Measurements from ENCODE around the gene IRF6.
"Not testable (repeated sequence)": the region's sequence is repeated elsewhere in the genome, so short reads cannot be mapped to it uniquely, and the experiment has no call there.

The IRF6 gene

DNA sequence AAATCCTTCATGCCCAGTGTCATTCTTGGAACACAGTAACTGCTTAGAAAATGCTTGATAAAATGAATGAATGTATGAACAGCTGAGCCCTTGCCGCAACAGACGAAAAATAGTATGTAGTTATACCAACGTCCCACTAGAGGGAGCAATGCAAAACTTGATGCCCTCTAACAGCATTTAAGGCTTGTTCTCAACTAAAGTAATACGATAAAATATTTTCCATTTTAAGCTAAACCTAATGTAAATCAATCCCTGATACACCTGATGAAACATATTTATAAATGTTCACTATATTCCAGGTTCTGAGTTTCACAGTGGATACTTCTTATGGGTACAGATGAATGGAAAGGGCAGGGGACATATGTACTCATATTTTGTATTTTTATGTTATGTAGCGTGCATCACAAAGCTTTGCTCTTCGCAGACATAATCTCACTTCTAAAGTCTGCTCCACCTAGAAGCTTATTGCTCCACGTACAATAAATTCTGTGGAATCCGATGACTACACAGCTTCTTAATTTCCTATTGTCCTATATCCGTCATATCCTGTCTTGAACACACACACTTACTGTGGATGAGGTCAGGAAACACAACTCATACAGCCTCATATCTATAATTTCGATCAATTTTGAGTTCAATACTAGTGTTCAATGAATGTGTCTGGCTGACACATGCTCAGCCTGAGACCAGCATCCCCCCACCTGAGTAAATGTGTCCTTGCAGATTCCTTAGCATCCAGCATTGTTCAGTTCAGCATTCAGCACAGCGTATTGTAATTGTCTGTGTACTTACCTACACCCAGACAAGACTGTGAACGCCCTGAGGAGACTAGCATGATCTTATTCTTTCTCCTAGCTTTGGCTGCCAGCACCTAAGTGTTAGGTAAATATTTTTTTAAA is 17.4 kb upstream of the IRF6 start:
- DNase-seq (ENCODE audit: low read depth), result no peak

GRCh38 chr1:209822706-209823105 is 16.8 kb upstream of the IRF6 start:
- no peak for DNase-seq (ENCODE audit: low read depth)

GRCh38 chr1:209820986-209821385 is 15.0 kb upstream of the IRF6 start:
- DNase-seq (ENCODE audit: low read depth), result no peak

- no peak for DNase-seq (ENCODE audit: low read depth)
These were observed 13.1 kb upstream of the IRF6 start for GRCh38 chr1:209819058-209819457.

GRCh38 chr1:209817691-209818090 is 11.7 kb upstream of the IRF6 start:
- no peak for DNase-seq (ENCODE audit: low read depth)

DNA sequence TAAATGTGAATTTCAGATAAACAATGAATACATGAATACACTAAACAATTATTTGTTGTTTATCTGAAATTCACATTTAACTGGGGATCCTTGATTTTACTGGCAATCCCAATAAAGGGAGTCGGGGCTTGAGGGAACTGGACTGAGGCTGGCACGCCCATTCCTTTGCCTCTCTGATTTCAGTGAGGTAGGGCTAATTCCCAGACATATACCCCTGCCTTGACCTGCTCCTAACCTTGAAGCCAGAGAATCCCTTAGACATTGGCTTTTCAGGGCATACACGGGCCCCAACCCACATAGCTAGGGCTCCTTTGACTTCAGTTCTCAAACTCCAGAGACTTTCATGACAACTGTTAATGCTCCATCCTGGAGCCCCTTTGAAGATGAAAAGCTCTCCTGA is 11.0 kb upstream of the IRF6 start:
- DNase-seq (ENCODE audit: low read depth), result no peak

GRCh38 chr1:209815931-209816341 is 10.0 kb upstream of the IRF6 start:
- DNase-seq (ENCODE audit: low read depth), result no peak

GRCh38 chr1:209815490-209815889 is 9.5 kb upstream of the IRF6 start:
- no peak for DNase-seq (ENCODE audit: low read depth)

DNA sequence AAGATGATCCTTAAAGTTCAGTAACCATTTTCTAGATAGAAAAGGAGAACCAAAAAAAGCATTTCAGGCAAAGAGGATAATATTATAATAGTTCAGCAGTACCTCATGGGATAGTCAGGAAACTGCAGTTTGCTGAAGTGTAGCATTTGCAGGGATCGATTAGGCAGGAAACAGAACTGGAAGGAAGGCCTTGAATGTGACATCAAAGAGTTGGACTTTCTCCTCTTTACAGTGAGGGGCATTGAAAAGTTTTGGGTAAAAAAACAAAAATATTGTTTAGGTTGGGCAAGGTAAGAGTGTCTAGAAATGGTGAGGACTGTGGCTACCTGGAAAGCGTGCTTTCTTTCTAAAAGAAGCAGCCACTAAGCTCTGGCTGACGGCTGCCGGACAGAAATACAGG is 8.0 kb upstream of the IRF6 start:
- no peak for DNase-seq (ENCODE audit: low read depth)

DNA sequence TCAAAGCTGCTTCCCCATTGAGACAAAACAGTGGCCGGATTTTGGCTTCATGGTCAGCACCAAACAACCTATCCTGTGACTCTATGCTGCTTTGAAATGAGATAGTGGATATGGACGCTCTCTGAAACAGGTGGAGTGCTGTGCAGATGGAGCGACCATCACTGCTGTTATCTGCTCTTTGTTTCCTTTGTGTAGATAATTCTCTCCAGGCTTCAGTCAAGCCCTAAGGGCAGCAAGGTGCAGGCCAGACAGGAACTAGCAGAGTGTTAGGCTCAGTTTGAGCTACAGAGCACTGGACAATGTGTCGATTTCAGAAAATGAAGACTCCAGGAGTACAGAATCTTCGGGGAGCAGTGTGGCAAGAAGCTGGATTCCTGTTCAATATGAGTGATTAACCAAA is 4.8 kb upstream of the IRF6 start:
- DNase-seq (ENCODE audit: low read depth), result no peak

DNA sequence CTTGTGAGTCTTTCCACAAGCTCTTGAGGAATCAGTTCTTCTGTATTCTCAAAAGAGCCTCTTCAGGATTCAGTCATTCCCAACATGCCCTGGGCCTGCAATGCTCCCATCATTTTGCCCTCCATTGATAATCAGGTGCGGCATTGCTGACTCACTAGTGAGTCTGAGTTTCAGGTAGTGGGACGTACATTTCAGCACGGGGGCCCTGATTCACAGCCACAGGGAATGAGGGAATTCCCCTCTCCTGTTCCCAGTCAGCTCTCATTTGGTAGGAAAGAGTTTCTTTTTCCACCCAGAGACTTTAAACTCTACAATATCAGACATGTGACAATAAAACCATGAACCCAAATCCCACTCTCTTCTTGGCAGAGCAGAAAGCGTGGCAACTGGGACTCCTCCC is 3.7 kb upstream of the IRF6 start:
- DNase-seq (ENCODE audit: low read depth), result no peak

GRCh38 chr1:209808059-209808581 is 2.2 kb upstream of the IRF6 start:
- no peak for DNase-seq (ENCODE audit: low read depth)

GRCh38 chr1:209807509-209807908 is 1.6 kb upstream of the IRF6 start:
- DNase-seq (ENCODE audit: low read depth), result no peak

DNA sequence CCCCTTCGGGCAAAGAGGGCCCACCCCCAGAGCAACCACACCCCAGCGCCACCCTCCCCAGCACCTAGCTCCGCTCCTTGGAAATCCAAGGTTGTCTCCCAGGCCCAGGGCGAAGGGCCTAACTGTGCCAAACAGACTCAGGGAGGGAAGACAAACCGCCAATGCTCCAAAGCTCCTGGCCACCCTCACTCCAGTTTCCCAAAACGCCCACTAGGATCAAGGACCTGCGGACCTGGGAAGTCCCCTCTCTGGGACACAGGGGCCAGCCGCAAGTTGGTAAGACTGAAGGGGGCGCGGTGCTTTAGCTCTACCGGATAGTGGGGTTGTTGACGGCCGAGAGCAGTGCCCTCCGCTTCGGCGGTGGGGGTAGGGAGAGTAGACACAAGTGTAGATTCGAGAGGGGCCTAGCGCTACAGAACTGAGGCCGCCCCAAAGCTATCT is 581 bp downstream of the IRF6 start:
- DNase-seq (ENCODE audit: low read depth), result no peak

- DNase-seq (ENCODE audit: low read depth), result no peak
These were observed 2.4 kb downstream of the IRF6 start for GRCh38 chr1:209803568-209803967.

- DNase-seq (ENCODE audit: low read depth), result no peak
These were observed 3.2 kb downstream of the IRF6 start for GRCh38 chr1:209802780-209803152.

GRCh38 chr1:209802117-209802779 is 3.7 kb downstream of the IRF6 start:
- DNase-seq (ENCODE audit: low read depth), result no peak

- DNase-seq (ENCODE audit: low read depth), result no peak
These were observed 4.7 kb downstream of the IRF6 start for GRCh38 chr1:209800984-209801834.

DNA sequence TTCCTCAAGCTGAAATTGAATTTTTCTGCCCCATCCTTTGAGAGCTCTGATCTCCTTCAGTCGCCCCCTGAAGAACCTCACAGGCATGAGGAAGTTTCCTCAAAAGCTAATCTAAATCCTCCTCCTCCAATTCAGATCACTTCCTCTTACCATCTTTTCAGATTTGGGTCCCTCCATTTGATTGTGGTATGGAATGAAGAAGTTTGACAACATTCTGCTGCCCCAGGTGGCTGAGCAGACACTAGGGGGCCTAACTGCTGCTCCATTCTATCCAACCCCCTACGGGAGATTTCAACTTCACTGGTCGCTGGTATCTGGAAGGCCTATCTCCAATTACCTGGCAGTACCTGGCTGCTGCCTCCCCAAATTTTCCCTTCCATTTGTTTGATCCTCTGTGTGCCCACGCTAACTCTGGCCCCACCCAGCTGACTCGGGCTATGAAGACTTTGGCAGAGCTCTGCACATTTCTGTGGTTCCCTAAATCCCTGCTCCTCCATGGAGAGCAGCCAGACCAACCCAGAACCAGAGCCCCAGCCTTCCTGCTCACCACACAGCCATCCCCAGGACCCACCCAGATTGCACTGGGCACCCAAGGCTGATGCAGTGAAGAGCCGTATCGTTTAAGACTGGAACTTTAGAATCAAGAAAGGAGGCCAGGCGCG is 7.8 kb downstream of the IRF6 start:
- DNase-seq (ENCODE audit: low read depth), result no peak

DNA sequence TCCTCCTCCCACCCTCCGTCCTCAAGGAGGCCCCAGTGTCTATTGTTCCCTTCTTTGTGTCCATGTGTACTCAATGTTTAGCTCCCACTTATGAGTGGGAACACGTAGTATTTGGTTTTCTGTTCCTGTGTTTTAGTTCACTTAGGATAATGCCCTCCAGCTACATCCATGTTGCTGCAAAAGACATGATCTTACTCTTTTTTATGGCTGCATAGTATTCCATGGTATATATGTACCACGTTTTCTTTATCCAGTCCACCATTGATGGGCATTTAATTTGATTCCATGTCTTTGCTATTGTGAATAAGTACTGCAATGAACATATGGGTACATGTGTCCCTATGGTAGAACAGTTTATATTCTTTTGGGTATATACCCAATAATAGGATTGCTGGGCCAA is 12.2 kb downstream of the IRF6 start:
- not testable (repeated sequence) for DNase-seq (ENCODE audit: low read depth)

DNA sequence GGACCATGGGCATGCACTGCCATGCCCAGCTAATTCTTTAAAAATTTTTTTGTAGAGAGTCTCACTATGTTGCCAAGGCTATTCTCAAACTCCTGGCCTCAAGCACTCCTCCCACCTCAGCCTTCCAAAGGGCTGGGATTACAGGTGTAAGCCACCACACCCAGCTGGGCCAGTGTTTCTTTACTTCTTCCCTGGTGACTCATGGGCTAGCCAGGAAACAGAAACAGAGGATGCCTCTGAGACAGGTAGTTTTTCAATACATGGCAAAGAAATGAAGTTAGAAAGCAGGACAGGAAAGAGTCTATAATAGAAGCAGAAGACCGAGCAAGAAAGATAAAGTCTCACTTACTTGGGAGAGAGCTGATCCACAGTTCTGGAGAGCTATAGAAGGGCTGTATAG is 14.0 kb downstream of the IRF6 start:
- no peak for DNase-seq (ENCODE audit: low read depth)
